GM18526 (cell line): Measurements from ENCODE around the gene ZBED5.
A peak's percentile ranks its signal among the peaks of the same experiment; 100 is the strongest.

Experiments
- POLR2A ChIP-seq: IDR thresholded peaks from 3 replicates; pipeline ENCODE4 v1.6.1; 2011; ENCODE audit not compliant: insufficient read length; ENCODE audit errors: extremely low read depth

The ZBED5 gene

GRCh38 chr11:10857709-10858438, at the start of gene ZBED5:
ZBED5 (minus strand) TSS chr11:10858053; CDS start chr11:10854945, 3,108 bp downstream.
- TF ChIP-seq POLR2A, result peak; percentile 85

GRCh38 chr11:10906521-10906920, 48.7 kb upstream of the ZBED5 start:
- no peak for TF ChIP-seq POLR2A

- no peak for TF ChIP-seq POLR2A
Observed at GRCh38 chr11:10902301-10903063, 44.6 kb upstream of the ZBED5 start.

GRCh38 chr11:10900681-10901415, 43.0 kb upstream of the ZBED5 start:
- TF ChIP-seq POLR2A, result no peak

GRCh38 chr11:10899121-10899830, 41.4 kb upstream of the ZBED5 start:
- TF ChIP-seq POLR2A, result no peak

- TF ChIP-seq POLR2A, result no peak
Observed at GRCh38 chr11:10898763-10899025, 40.8 kb upstream of the ZBED5 start.

- no peak for TF ChIP-seq POLR2A
Observed at GRCh38 chr11:10898003-10898762, 40.3 kb upstream of the ZBED5 start.

- TF ChIP-seq POLR2A, result no peak
Observed at GRCh38 chr11:10897150-10897549, 39.3 kb upstream of the ZBED5 start.

GRCh38 chr11:10896493-10896892, 38.6 kb upstream of the ZBED5 start:
- no peak for TF ChIP-seq POLR2A

GRCh38 chr11:10895285-10895684, 37.4 kb upstream of the ZBED5 start:
- no peak for TF ChIP-seq POLR2A

- TF ChIP-seq POLR2A, result no peak
Observed at GRCh38 chr11:10894666-10895065, 36.8 kb upstream of the ZBED5 start.

GRCh38 chr11:10893714-10894151, 35.9 kb upstream of the ZBED5 start:
- TF ChIP-seq POLR2A, result no peak

- no peak for TF ChIP-seq POLR2A
Observed at GRCh38 chr11:10892250-10892649, 34.4 kb upstream of the ZBED5 start.

- no peak for TF ChIP-seq POLR2A
Observed at GRCh38 chr11:10891151-10891720, 33.4 kb upstream of the ZBED5 start.

GRCh38 chr11:10887307-10887706, 29.5 kb upstream of the ZBED5 start:
- TF ChIP-seq POLR2A, result no peak
